Panc1 (cell line): ENCODE data around the gene FAM72A.
"Not testable (repeated sequence)": the region's sequence is repeated elsewhere in the genome, so short reads cannot be mapped to it uniquely, and the experiment has no call there.

Source experiments
- SIN3A ChIP-seq: IDR thresholded peaks from 2 replicates; pipeline ENCODE4 v1.6.1; 2012; ENCODE audit warnings: low read depth, mild to moderate bottlenecking, low read length, moderate library complexity, borderline replicate concordance; ENCODE audit not compliant: insufficient read depth
- TF ChIP-seq, protein P1 (sequence below): fragments of 450-650 bp; IDR thresholded peaks from 2 replicates; pipeline ENCODE4 v1.5.1; 2017; ENCODE audit warnings: mild to moderate bottlenecking

GRCh38 chr1:206229286-206229685 lies 26.6 kb upstream of the FAM72A start:
- TF ChIP-seq, protein P1, sequence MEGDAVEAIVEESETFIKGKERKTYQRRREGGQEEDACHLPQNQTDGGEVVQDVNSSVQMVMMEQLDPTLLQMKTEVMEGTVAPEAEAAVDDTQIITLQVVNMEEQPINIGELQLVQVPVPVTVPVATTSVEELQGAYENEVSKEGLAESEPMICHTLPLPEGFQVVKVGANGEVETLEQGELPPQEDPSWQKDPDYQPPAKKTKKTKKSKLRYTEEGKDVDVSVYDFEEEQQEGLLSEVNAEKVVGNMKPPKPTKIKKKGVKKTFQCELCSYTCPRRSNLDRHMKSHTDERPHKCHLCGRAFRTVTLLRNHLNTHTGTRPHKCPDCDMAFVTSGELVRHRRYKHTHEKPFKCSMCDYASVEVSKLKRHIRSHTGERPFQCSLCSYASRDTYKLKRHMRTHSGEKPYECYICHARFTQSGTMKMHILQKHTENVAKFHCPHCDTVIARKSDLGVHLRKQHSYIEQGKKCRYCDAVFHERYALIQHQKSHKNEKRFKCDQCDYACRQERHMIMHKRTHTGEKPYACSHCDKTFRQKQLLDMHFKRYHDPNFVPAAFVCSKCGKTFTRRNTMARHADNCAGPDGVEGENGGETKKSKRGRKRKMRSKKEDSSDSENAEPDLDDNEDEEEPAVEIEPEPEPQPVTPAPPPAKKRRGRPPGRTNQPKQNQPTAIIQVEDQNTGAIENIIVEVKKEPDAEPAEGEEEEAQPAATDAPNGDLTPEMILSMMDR = not testable (repeated sequence)
- not testable (repeated sequence) for TF ChIP-seq SIN3A
